ENCODE measurements around the gene PLXND1.
A peak's percentile ranks its signal among the peaks of the same experiment; 100 is the strongest.
"Not testable (repeated sequence)": the region's sequence is repeated elsewhere in the genome, so short reads cannot be mapped to it uniquely, and the experiment has no call there.

Gene PLXND1

GRCh38 chr3:129606636-129607390 is at the start of gene PLXND1:
TSS of gene PLXND1 (minus strand) at chr3:129606676. CDS start at chr3:129606639, 37 bp downstream.
- DNase-seq, result peak; percentile 35 to 47

GRCh38 chr3:129655291-129655700 is 48.8 kb upstream of the PLXND1 start:
- no peak for DNase-seq

GRCh38 chr3:129654131-129654530 is 47.7 kb upstream of the PLXND1 start:
- DNase-seq, result no peak

GRCh38 chr3:129653019-129653418 is 46.5 kb upstream of the PLXND1 start:
- DNase-seq, result no peak

- DNase-seq, result no peak
These were observed 45.1 kb upstream of the PLXND1 start for GRCh38 chr3:129651435-129652202.

- DNase-seq, result peak; percentile 40 to 41
These were observed 43.9 kb upstream of the PLXND1 start for GRCh38 chr3:129650256-129650872.

- DNase-seq, result no peak
These were observed 41.9 kb upstream of the PLXND1 start for GRCh38 chr3:129648391-129648790.

- DNase-seq, result no peak
These were observed 38.8 kb upstream of the PLXND1 start for GRCh38 chr3:129645286-129645685.

- no peak for DNase-seq
These were observed 38.4 kb upstream of the PLXND1 start for GRCh38 chr3:129644836-129645235.

- not testable (repeated sequence) for DNase-seq
These were observed 35.2 kb upstream of the PLXND1 start for GRCh38 chr3:129641567-129642260.

GRCh38 chr3:129640985-129641384 is 34.5 kb upstream of the PLXND1 start:
- DNase-seq, result not testable (repeated sequence)

- DNase-seq, result no peak
These were observed 32.0 kb upstream of the PLXND1 start for GRCh38 chr3:129638481-129638880.

- DNase-seq, result no peak
These were observed 29.6 kb upstream of the PLXND1 start for GRCh38 chr3:129636082-129636481.

- no peak for DNase-seq
These were observed 29.2 kb upstream of the PLXND1 start for GRCh38 chr3:129635656-129636055.

GRCh38 chr3:129633751-129634481 is 27.4 kb upstream of the PLXND1 start:
- DNase-seq, result no peak

GRCh38 chr3:129632977-129633376 is 26.5 kb upstream of the PLXND1 start:
- DNase-seq, result no peak

GRCh38 chr3:129632556-129632955 is 26.1 kb upstream of the PLXND1 start:
- DNase-seq, result no peak

- no peak for DNase-seq
These were observed 25.6 kb upstream of the PLXND1 start for GRCh38 chr3:129632056-129632455.

GRCh38 chr3:129629011-129629410 is 22.5 kb upstream of the PLXND1 start:
- no peak for DNase-seq

GRCh38 chr3:129628169-129628522 is 21.7 kb upstream of the PLXND1 start:
- DNase-seq, result no peak

- DNase-seq, result peak; percentile 47 to 57
These were observed 21.1 kb upstream of the PLXND1 start for GRCh38 chr3:129627350-129628168.

All from stimulated activated CD4-positive, alpha-beta T cell treated with anti-CD3 and anti-CD28 coated beads, Interleukin-4, amount 100 ng/mL, for 4 hours (primary cell).